ENCODE results near the gene RARA.

Gene RARA

GRCh38 chr17:40322358-40323315 is 13.7 kb downstream of the RARA start:
- H3K4ac ChIP-seq (ENCODE audit: low read depth in 1 of 2, low read length in 2 of 2), result peak overlapping the region; percentile 81 to 88
- peaks cover 0 to 5% of the 10 kb centered on the region in 2 experiments for H3K36me3 ChIP-seq (ENCODE audit: control insufficient read depth in 1 of 2, insufficient read depth in 2 of 2, low read depth in 1 of 2, low read length in 2 of 2)
- H3K4me1 ChIP-seq (ENCODE audit: control insufficient read depth, insufficient read depth, low read depth, low read length), result peaks cover 72% of the 10 kb centered on the region
- H2BK120ac ChIP-seq (ENCODE audit: low read depth, low read length), result peak overlapping the region; percentile 85
- no peaks in the 10 kb centered on the region for H3K9me3 ChIP-seq (ENCODE audit: control insufficient read depth, low read length)
- peak overlapping the region; percentile 59 for H3K4me2 ChIP-seq (ENCODE audit: low read length, poor library complexity, severe bottlenecking)
- H3K27ac ChIP-seq (ENCODE audit: low read length, poor library complexity, severe bottlenecking), result peak overlapping the region; percentile 12
- H2AK5ac ChIP-seq (ENCODE audit: low read length, severe bottlenecking), result peak overlapping the region; percentile 93
- H3K9ac ChIP-seq (ENCODE audit: low read length), result peak overlapping the region; percentile 98
- H3K23ac ChIP-seq (ENCODE audit: low read length in 2 of 2), result peak overlapping the region in 1 of 2 experiments; percentile 35
- no peaks in the 10 kb centered on the region for H3K27me3 ChIP-seq (ENCODE audit: control insufficient read depth in 1 of 2, insufficient read depth in 1 of 2, low read length in 2 of 2)
- H2BK15ac ChIP-seq (ENCODE audit: low read depth, poor library complexity, severe bottlenecking), result peak overlapping the region; percentile 94
- DNase-seq, result peak; percentile 97
- peak overlapping the region; percentile 16 for H4K91ac ChIP-seq (ENCODE audit: low read length)
- peak overlapping the region in 1 of 2 experiments; percentile 88 for H3K4me3 ChIP-seq (ENCODE audit: insufficient read depth in 1 of 2, low read depth in 1 of 2, low read length in 2 of 2)
- H2BK5ac ChIP-seq (ENCODE audit: low read depth, low read length, poor library complexity, severe bottlenecking), result peak overlapping the region; percentile 11
- peak overlapping the region in 1 of 2 experiments; percentile 76 for H3K14ac ChIP-seq (ENCODE audit: low read length in 2 of 2)
- H2AFZ ChIP-seq (ENCODE audit: low read depth, low read length), result no peak overlapping the region
- H3K18ac ChIP-seq (ENCODE audit: low read depth in 1 of 2, low read length in 2 of 2), result peak overlapping the region; percentile 6 to 67
- peaks cover 26% of the 10 kb centered on the region for H3K79me1 ChIP-seq (replicated peaks; ENCODE audit: low read length, poor library complexity, severe bottlenecking)
- 39% methylated on average over 16 of the region's 19 CpGs for WGBS
- H2BK12ac ChIP-seq (ENCODE audit: low read length in 2 of 2), result peak overlapping the region; percentile 28 to 91
- H4K8ac ChIP-seq (ENCODE audit: low read length), result peak overlapping the region; percentile 22

DNA sequence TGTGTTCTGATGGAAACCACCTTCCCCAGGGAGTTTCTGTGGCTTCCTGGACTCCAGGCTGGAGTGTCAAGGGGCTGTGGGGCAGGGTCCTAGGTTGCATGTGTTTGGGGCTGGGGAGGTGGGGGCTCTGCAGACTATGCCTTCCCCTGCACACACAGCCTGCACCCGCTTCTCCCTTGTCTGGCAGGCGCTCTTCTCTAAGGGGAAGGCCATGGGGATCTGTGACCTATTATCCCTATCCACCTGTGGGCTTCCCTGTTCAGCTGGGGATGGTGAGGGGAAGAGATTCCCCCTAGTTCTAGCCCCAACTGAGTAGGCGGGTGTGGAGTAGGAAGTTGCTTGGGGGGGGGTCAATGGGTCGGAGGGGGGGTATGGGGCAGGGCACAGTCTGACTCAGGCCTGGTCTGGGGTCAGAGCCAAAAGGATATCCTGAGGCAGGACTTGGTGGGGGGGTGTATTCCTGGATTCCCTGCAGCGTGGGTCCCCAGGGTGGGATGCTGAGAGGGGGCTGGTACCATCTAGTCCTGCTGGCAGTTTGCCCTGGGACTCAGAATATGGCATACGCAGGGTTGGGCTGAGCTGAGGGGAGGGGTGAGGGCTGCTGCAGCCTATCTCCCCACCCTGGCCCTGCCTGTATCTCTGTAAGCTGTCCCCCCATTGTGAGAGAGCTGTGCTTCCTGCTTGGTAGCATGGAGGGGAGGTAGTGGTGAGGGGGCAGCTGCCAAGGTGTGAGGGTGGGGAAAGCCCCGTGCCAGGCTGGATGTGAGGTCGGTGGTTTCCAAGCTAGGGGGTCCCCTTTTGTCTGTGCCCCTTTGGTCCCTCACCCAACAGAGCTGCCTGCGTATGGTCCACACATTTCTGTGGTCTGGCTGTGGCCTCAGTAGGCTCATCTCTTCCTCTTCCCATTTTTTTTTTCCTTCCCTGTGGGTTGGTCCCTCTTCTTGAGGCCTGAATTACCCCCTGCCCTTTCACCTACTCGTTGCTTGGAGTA is 14.7 kb downstream of the RARA start:
- Histone ChIP-seq H3K4me1 (ENCODE audit: control insufficient read depth, insufficient read depth, low read depth, low read length) (peaks cover 74% of the 10 kb centered on the region), H3K23ac (ENCODE audit: low read length in 2 of 2) (peak overlapping the region in 1 of 2 experiments; percentile 92), H4K91ac (ENCODE audit: low read length) (peak overlapping the region; percentile 65), H3K14ac (ENCODE audit: low read length in 2 of 2) (peak overlapping the region in 1 of 2 experiments; percentile 79), H3K79me1 (replicated peaks; ENCODE audit: low read length, poor library complexity, severe bottlenecking) (peaks cover 27% of the 10 kb centered on the region), H2AK5ac (ENCODE audit: low read length, severe bottlenecking) (peak overlapping the region; percentile 21), H3K27ac (ENCODE audit: low read length, poor library complexity, severe bottlenecking) (no peak overlapping the region), H3K4me3 (ENCODE audit: insufficient read depth in 1 of 2, low read depth in 1 of 2, low read length in 2 of 2) (peak overlapping the region in 1 of 2 experiments; percentile 88), H2BK12ac (ENCODE audit: low read length in 2 of 2) (peak overlapping the region; percentile 43 to 84), H3K18ac (ENCODE audit: low read depth in 1 of 2, low read length in 2 of 2) (peak overlapping the region; percentile 57 to 61), H3K4ac (ENCODE audit: low read depth in 1 of 2, low read length in 2 of 2) (peak overlapping the region; percentile 30 to 63), H2BK5ac (ENCODE audit: low read depth, low read length, poor library complexity, severe bottlenecking) (no peak overlapping the region), H2AFZ (ENCODE audit: low read depth, low read length) (no peak overlapping the region), H3K9ac (ENCODE audit: low read length) (peak overlapping the region; percentile 98), H2BK15ac (ENCODE audit: low read depth, poor library complexity, severe bottlenecking) (peak overlapping the region; percentile 44), H3K9me3 (ENCODE audit: control insufficient read depth, low read length) (no peaks in the 10 kb centered on the region), H3K4me2 (ENCODE audit: low read length, poor library complexity, severe bottlenecking) (no peak overlapping the region), H3K27me3 (ENCODE audit: control insufficient read depth in 1 of 2, insufficient read depth in 1 of 2, low read length in 2 of 2) (no peaks in the 10 kb centered on the region), H3K36me3 (ENCODE audit: control insufficient read depth in 1 of 2, insufficient read depth in 2 of 2, low read depth in 1 of 2, low read length in 2 of 2) (peaks cover 0 to 6% of the 10 kb centered on the region in 2 experiments), H2BK120ac (ENCODE audit: low read depth, low read length) (peak overlapping the region; percentile 55), H4K8ac (ENCODE audit: low read length) (peak overlapping the region; percentile 22)
- no peak for DNase-seq
- whole genome bisulfite sequencing, result 57% methylated on average over 8 of the region's 10 CpGs

GRCh38 chr17:40325156-40326013 is 16.4 kb downstream of the RARA start:
- peak overlapping the region; percentile 53 for H3K9ac ChIP-seq (ENCODE audit: low read length)
- H3K27me3 ChIP-seq (ENCODE audit: control insufficient read depth in 1 of 2, insufficient read depth in 1 of 2, low read length in 2 of 2), result no peaks in the 10 kb centered on the region
- H3K18ac ChIP-seq (ENCODE audit: low read depth in 1 of 2, low read length in 2 of 2), result no peak overlapping the region
- H3K4ac ChIP-seq (ENCODE audit: low read depth in 1 of 2, low read length in 2 of 2), result no peak overlapping the region
- H3K36me3 ChIP-seq (ENCODE audit: control insufficient read depth in 1 of 2, insufficient read depth in 2 of 2, low read depth in 1 of 2, low read length in 2 of 2), result peaks cover 0 to 6% of the 10 kb centered on the region in 2 experiments
- 84% methylated on average over 6 of the region's 13 CpGs for WGBS
- DNase-seq, result no peak
- H3K4me3 ChIP-seq (ENCODE audit: insufficient read depth in 1 of 2, low read depth in 1 of 2, low read length in 2 of 2), result peak overlapping the region in 1 of 2 experiments; percentile 65
- H4K91ac ChIP-seq (ENCODE audit: low read length), result no peak overlapping the region
- H3K9me3 ChIP-seq (ENCODE audit: control insufficient read depth, low read length), result no peaks in the 10 kb centered on the region
- no peak overlapping the region for H2BK5ac ChIP-seq (ENCODE audit: low read depth, low read length, poor library complexity, severe bottlenecking)
- no peak overlapping the region for H2BK12ac ChIP-seq (ENCODE audit: low read length in 2 of 2)
- H3K27ac ChIP-seq (ENCODE audit: low read length, poor library complexity, severe bottlenecking), result no peak overlapping the region
- H2AFZ ChIP-seq (ENCODE audit: low read depth, low read length), result no peak overlapping the region
- H2BK120ac ChIP-seq (ENCODE audit: low read depth, low read length), result no peak overlapping the region
- no peak overlapping the region for H3K14ac ChIP-seq (ENCODE audit: low read length in 2 of 2)
- H3K4me1 ChIP-seq (ENCODE audit: control insufficient read depth, insufficient read depth, low read depth, low read length), result peaks cover 67% of the 10 kb centered on the region
- peaks cover 24% of the 10 kb centered on the region for H3K79me1 ChIP-seq (replicated peaks; ENCODE audit: low read length, poor library complexity, severe bottlenecking)
- H4K8ac ChIP-seq (ENCODE audit: low read length), result peak overlapping the region; percentile 40
- no peak overlapping the region for H3K4me2 ChIP-seq (ENCODE audit: low read length, poor library complexity, severe bottlenecking)
- no peak overlapping the region for H2BK15ac ChIP-seq (ENCODE audit: low read depth, poor library complexity, severe bottlenecking)
- no peak overlapping the region for H2AK5ac ChIP-seq (ENCODE audit: low read length, severe bottlenecking)
- H3K23ac ChIP-seq (ENCODE audit: low read length in 2 of 2), result no peak overlapping the region
